ENCODE results near the gene CAVIN2.

Gene CAVIN2

DNA sequence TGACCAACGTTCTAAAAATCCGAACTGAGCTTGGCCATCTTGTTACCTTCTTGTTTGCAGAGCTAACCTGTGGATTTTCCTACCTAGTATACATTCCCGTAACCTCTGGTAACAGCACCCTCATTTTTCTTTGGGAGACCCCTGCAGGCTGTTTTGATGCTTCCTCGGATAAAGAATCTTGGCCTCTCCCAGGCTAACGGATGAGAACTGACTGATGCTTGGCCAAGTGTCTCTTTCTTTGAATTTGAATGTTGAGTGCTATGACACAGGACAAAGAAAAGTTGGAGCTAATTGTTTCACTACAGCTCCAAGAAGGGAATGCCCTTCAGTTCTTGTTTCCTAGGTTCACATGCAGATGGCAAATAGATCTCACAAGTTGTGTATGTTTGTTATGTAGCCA lies 19.3 kb upstream of the CAVIN2 start:
- DNase-seq (ENCODE audit: low read depth in 2 of 2) = no peak

GRCh38 chr2:191864628-191865374 lies 17.9 kb upstream of the CAVIN2 start:
- no peak for DNase-seq (ENCODE audit: low read depth in 2 of 2)

DNA sequence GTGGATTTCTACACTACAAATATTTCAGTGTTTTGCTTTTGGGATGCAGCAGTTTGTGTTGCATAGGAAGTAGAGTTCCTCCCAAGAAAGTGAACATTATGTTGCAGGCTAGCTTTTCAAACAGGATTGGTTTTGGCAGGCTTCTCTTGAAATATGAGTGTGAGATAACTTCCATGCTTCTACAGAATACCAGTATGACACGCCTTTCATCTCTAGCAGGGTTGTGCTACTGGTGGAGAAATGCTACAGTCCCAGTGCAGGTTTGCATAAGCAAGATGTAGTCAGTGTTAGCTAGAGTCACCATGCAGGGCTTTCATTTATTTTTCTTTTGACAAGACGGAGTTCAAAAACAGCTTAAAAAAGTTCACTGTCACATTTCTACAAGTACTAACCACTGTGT lies 17.1 kb upstream of the CAVIN2 start:
- DNase-seq (ENCODE audit: low read depth in 2 of 2) = no peak

GRCh38 chr2:191862156-191862775 lies 15.4 kb upstream of the CAVIN2 start:
- DNase-seq (ENCODE audit: low read depth in 2 of 2) = no peak

DNA sequence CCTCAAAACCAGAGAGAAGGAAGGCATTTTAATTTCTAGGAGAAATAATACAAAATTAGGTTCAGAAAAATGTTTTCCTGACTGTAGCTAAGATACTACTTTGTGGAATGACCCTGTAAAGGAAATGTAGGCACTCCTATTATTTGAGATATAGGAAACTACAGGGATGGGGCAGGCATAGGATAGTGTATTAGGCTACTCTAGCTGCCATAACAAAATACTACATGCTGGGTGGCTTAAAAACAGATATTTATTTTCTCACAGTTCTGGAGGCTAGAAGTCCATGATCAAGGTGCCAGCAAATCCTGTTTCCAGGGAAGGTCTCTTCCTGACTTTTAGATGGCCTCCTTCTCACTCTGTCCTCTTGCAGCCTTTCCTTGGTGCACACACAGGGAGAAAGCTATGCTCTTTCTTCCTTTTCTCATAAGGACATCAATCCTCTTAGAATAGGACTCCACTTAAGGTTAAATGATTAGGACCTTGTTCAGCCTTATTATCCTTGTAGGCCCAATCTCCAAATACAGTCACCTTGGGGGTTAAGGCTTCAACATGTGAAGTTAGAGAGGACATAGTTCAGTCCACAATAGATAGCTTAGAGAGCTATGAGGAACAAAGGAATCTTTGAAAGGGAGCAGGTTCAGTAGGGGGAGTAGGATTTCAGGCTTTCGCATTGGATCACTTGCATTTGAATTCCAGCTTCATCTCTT lies 14.0 kb upstream of the CAVIN2 start:
- DNase-seq (ENCODE audit: low read depth in 2 of 2) = no peak

GRCh38 chr2:191859681-191860080 lies 12.8 kb upstream of the CAVIN2 start:
- no peak for DNase-seq (ENCODE audit: low read depth in 2 of 2)

DNA sequence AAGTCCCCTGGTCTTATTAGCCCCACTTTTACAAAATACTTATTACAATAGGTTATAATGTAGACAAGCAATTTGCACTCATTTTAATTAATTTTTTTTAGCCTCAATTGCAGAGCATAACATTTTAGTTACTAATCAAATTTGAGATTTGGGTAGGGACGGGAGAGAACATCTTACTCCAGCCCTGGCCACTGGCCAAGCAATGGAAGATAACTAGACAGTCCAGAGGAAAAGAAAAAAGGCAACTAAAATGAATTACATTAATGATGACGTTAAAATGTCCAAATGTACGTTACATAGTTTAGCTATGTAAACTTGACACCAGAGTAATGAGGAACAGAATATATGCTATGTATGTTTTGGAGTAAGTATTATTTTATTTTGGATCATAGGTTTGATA lies 11.0 kb upstream of the CAVIN2 start:
- DNase-seq (ENCODE audit: low read depth in 2 of 2) = no peak

- no peak for DNase-seq (ENCODE audit: low read depth in 2 of 2)
Observed at GRCh38 chr2:191857259-191857805, 10.4 kb upstream of the CAVIN2 start.

GRCh38 chr2:191856111-191856876 lies 9.4 kb upstream of the CAVIN2 start:
- DNase-seq (ENCODE audit: low read depth in 2 of 2) = no peak

- no peak for DNase-seq (ENCODE audit: low read depth in 2 of 2)
Observed at GRCh38 chr2:191855382-191855781, 8.5 kb upstream of the CAVIN2 start.

- DNase-seq (ENCODE audit: low read depth in 2 of 2) = no peak
Observed at GRCh38 chr2:191854382-191855372, 7.8 kb upstream of the CAVIN2 start.

DNA sequence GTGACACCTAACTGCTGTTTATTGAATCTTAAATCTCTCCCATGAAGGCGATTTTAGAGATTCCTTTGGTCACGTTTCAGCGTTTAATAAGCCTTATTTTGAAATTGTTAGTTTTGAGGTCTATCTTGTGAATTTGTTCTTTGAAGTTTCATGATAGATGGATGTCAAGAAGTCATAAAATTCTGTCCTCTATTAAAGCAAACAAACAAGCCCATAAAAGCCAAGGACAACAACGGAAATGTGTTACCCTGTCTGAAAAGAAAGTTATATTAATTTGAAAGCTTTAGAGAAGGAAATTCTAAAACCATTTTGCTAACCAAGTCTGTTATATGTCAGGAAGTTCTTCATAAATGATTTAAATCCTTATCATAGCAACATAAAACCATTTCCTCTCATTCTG lies 7.0 kb upstream of the CAVIN2 start:
- DNase-seq (ENCODE audit: low read depth in 2 of 2) = no peak

DNA sequence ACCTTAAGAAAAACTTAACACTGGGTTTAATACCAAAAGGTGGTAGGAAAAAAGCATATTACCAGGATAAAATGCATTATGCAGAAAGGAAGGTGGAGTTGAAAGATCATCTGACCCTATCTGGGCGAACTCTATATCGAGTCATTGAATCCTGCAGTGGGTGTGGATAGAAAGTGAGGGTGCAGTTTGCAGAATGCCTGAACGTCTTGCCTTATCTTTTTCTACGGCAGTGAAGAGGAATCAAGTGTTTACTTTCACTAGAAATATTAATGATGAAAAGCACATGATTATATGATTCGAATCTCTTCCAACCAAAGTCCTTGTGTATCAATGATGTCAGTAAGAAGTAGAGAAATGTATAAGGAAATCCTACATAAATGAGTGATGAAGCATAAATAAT lies 4.3 kb upstream of the CAVIN2 start:
- no peak for DNase-seq (ENCODE audit: low read depth in 2 of 2)

DNA sequence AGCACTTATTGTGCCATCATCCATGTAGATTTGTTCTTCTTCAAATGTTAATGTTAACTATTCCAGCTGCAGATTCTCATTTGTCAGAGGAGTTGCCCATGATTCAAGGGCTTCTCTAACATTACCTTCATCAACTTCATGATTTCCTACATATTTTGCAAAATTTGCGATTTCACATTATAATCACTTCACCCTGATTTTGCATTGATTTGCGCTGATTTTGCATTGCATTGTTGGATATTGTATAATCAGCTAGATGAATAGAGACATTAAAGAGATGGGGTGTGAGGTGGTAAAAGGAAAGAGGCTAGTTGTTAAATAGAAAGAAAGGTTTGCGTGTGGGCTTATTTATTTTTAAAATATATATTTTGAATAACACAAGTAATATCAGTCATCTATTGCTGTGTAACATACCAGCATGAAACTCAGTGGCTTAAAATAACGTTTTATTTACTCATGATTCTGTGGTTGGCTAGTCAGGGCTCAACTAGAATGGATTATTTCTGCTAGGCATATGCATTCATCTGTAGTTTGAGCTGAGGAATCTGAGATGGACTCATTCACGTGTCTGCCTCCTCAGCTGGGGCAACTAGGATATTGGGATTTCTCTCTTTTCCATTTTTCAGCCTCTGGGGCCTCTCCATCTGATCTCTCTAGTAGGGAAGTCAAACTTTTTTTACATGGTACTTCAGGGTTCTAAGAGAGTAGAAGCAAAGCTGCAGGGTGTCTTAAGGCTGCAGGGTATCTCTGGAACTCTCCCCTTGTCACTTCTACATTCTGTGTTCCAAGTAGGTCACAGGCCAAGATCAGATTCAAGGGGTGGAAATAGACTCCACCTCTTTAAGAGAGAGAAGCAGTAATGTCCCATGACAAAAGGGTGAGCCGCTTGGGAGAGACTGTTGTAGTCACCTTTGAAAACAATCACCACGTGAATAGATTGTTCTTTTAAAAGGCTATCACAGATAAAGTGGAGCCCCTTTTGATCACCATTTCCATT lies 2.2 kb upstream of the CAVIN2 start:
- no peak for DNase-seq (ENCODE audit: low read depth in 2 of 2)

DNA sequence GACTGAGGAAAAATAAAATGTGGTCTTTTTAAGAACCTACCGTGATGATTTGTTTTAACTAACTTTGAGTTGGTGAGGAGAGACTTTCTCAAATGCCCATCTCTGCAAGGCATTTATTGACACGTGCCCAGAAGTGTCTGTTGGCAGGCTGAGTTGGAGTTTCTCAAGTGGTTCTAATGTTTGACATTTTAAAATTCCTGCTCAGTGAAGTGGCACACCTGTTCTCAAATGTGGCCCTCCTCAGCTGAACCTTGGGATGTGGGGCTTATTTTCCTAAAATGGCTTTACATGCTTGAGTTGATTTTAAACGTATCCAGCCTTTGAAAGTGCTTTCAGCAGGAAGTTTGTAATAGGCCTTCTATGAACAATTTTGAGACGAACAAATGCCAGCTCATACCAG lies 876 bp upstream of the CAVIN2 start:
- DNase-seq (ENCODE audit: low read depth in 2 of 2) = no peak

- no peak for DNase-seq (ENCODE audit: low read depth in 2 of 2)
Observed at GRCh38 chr2:191845876-191846514, 893 bp downstream of the CAVIN2 start.

GRCh38 chr2:191845248-191845715 lies 1.6 kb downstream of the CAVIN2 start:
- DNase-seq (ENCODE audit: low read depth in 2 of 2) = no peak

DNA sequence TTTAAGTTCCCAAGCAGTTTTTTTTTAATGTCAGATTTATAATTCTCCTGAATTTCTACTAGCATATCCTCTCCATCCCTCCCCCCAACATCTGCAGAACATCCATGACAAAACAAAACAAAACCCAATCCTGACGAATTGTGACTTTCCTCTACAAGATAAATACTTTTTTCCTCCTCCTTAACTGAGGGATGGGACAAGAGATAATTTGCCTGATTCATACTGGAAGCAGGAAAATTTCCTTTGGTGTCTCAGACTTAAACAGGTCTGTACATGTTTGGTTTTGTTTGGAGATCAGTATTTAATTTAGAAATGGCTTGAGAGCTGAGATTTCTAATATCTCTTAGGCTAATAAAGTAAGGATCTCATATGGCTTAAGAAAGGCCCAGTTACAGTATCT lies 2.2 kb downstream of the CAVIN2 start:
- no peak for DNase-seq (ENCODE audit: low read depth in 2 of 2)

GRCh38 chr2:191840921-191841320 lies 6.0 kb downstream of the CAVIN2 start:
- DNase-seq (ENCODE audit: low read depth in 2 of 2) = no peak

Data from stimulated activated CD8-positive, alpha-beta memory T cell treated with anti-CD3 and anti-CD28 coated beads, Interleukin-2, amount 100 ng/mL, for 48 hours (primary cell).